Tibial nerve (tissue), 4 donors: ENCODE results near the gene TCHHL1.

ENCODE experiments used
- CTCF ChIP-seq, 5 experiments: fragments of 200-600 bp in 3 of 5; fragments of 450-650 bp in 2 of 5; sonication (generic) in 3 of 5; IDR thresholded peaks; one replicate each; pipeline ENCODE4 v1.5.1; 2016 to 2019; ENCODE audit warnings: antibody characterized with exemption in 5 of 5, mild to moderate bottlenecking in 3 of 5, moderate library complexity in 2 of 5
- EP300 ChIP-seq, 2 donors: sonication (generic); formaldehyde crosslinking; IDR thresholded peaks; one replicate each; pipeline ENCODE4 v1.6.1; 2017; ENCODE audit warnings: antibody characterized with exemption in 2 of 2, mild to moderate bottlenecking in 1 of 2
- POLR2A ChIP-seq, 2 donors: fragments of 450-650 bp; IDR thresholded peaks; one replicate each; pipeline ENCODE4 v1.6.1; 2017; ENCODE audit warnings: antibody characterized with exemption in 2 of 2, mild to moderate bottlenecking in 2 of 2, moderate library complexity in 2 of 2

GRCh38 chr1:152072311-152072710 lies 16.6 kb downstream of the TCHHL1 start:
- TF ChIP-seq CTCF (IDR thresholded peaks at IDR 0.05), result no peak
- TF ChIP-seq EP300 (IDR thresholded peaks at IDR 0.05), result no peak
- no peak for TF ChIP-seq POLR2A (IDR thresholded peaks at IDR 0.05)
